SK-N-SH (cell line): ENCODE measurements around the gene ATAD3B. TPM values are rescaled to one million over a fixed set of nuclear protein-coding genes. Genes with fewer than 3 reads are reported as not detected.
"Not testable (repeated sequence)": the region's sequence is repeated elsewhere in the genome, so short reads cannot be mapped to it uniquely, and the experiment has no call there.

Source experiments
- CTCF ChIA-PET: fragments of 300-600, 350-600 bp; formaldehyde crosslinking; extraction: SDS; loops from one replicate; lab custom pipeline; 2021; lab: Yijun Ruan, JAX
- POLR2A ChIA-PET: fragments of 350-600 bp; sonication (Branson Sonifier 250); formaldehyde crosslinking; extraction: SDS; loops from one replicate; lab custom pipeline; 2020; ENCODE audit warnings: antibody characterized with exemption, inconsistent platforms; lab: Yijun Ruan, JAX
- DNase-seq: peaks from one replicate; pipeline ENCODE4 v3.0.0; 2012
- H2AFZ ChIP-seq: fragments of 200-600 bp; sonication (generic); 2 replicates; pipeline ENCODE4 v1.8.1; 2016; ENCODE audit warnings: antibody characterized with exemption, mild to moderate bottlenecking, low read depth
- H3F3A ChIP-seq: fragments of 200-600 bp; sonication (generic); replicated peaks from 2 replicates; pipeline ENCODE3; 2016; ENCODE audit warnings: antibody characterized with exemption, mild to moderate bottlenecking; ENCODE audit not compliant: insufficient read depth
- H3K27ac ChIP-seq, 2 experiments: fragments of 200-500 bp in 1 of 2; fragments of 200-600 bp in 1 of 2; sonication (Bioruptor generic) in 1 of 2; sonication (generic), shearing (Covaris generic) in 1 of 2; 2 replicates each; pipeline versions ENCODE4 v1.5.1 to v1.6.1; 2014 to 2016; ENCODE audit warnings: low read depth in 2 of 2, inconsistent platforms in 1 of 2, low read length in 1 of 2, mild to moderate bottlenecking in 1 of 2, mixed read lengths in 1 of 2
- H3K27me3 ChIP-seq: fragments of 200-600 bp; sonication (generic), shearing (Covaris generic); 2 replicates; pipeline ENCODE4 v1.6.1; 2016; ENCODE audit warnings: mixed run types; ENCODE audit not compliant: insufficient read depth
- H3K36me3 ChIP-seq, 2 experiments: fragments of 200-500 bp in 1 of 2; fragments of 200-600 bp in 1 of 2; sonication (Bioruptor generic) in 1 of 2; sonication (generic) in 1 of 2; replicated peaks in 1 of 2; 2 replicates each; pipeline versions ENCODE3 to v1.5.1; 2014 to 2016; ENCODE audit warnings: low read length in 1 of 2, mild to moderate bottlenecking in 1 of 2; ENCODE audit not compliant: insufficient read depth in 2 of 2, control insufficient read depth in 1 of 2
- H3K4me1 ChIP-seq, 2 experiments: fragments of 200-500 bp in 1 of 2; fragments of 200-600 bp in 1 of 2; sonication (Bioruptor generic) in 1 of 2; sonication (generic), shearing (Covaris generic) in 1 of 2; 2 replicates each; pipeline versions ENCODE4 v1.5.1 to v1.6.1; 2014 to 2016; ENCODE audit warnings: low read depth in 1 of 2, low read length in 1 of 2, mixed run types in 1 of 2; ENCODE audit not compliant: insufficient read depth in 2 of 2, control insufficient read depth in 1 of 2
- H3K4me2 ChIP-seq: fragments of 200-600 bp; sonication (generic), shearing (Covaris generic); 2 replicates; pipeline ENCODE4 v1.6.1; 2017; ENCODE audit warnings: mixed run types
- H3K4me3 ChIP-seq, 2 experiments: fragments of 200-500 bp in 1 of 2; fragments of 200-600 bp in 1 of 2; sonication (Bioruptor generic) in 1 of 2; sonication (generic), shearing (Covaris generic) in 1 of 2; 2 replicates each; pipeline versions ENCODE4 v1.5.1 to v1.8.1; 2014 to 2016; ENCODE audit warnings: low read depth in 2 of 2, inconsistent platforms in 1 of 2, low read length in 1 of 2, mild to moderate bottlenecking in 1 of 2, mixed read lengths in 1 of 2, moderate library complexity in 1 of 2
- H3K79me2 ChIP-seq: fragments of 200-600 bp; sonication (generic); 2 replicates; pipeline ENCODE4 v1.8.1; 2017; ENCODE audit warnings: mild to moderate bottlenecking; ENCODE audit not compliant: insufficient read depth
- H3K9ac ChIP-seq: fragments of 200-600 bp; sonication (generic); 2 replicates; pipeline ENCODE4 v1.6.1; 2017; ENCODE audit warnings: mixed run types
- H3K9me2 ChIP-seq: fragments of 200-600 bp; sonication (generic); 2 replicates; pipeline ENCODE4 v1.6.1; 2017; ENCODE audit warnings: mixed run types
- H3K9me3 ChIP-seq: fragments of 200-600 bp; sonication (generic); 2 replicates; pipeline ENCODE4 v1.6.1; 2017; ENCODE audit warnings: mixed run types, mild to moderate bottlenecking, moderate library complexity
- H4K20me1 ChIP-seq: fragments of 200-600 bp; sonication (generic); 2 replicates; pipeline ENCODE4 v1.6.1; 2017; ENCODE audit warnings: mild to moderate bottlenecking, mixed run types; ENCODE audit not compliant: insufficient read depth
- ELF1 ChIP-seq: IDR thresholded peaks from 2 replicates; pipeline ENCODE4 v1.4.0; 2012
- FOXM1 ChIP-seq: IDR thresholded peaks from 2 replicates; pipeline ENCODE4 v1.4.0; 2012; ENCODE audit warnings: low read depth, mild to moderate bottlenecking
- RCOR1 ChIP-seq: fragments of 150-350 bp; IDR thresholded peaks from 2 replicates; pipeline ENCODE4 v1.6.1; 2017; ENCODE audit warnings: antibody characterized with exemption, low read length
- RFX5 ChIP-seq: IDR thresholded peaks from 2 replicates; pipeline ENCODE4 v1.6.1; 2012; ENCODE audit warnings: mild to moderate bottlenecking, improper control_type of control experiment, low read length
- SIN3A ChIP-seq: IDR thresholded peaks from 2 replicates; pipeline ENCODE4 v1.6.1; 2012; ENCODE audit warnings: low read depth, mild to moderate bottlenecking, low read length, moderate library complexity, borderline replicate concordance
- TEAD4 ChIP-seq: IDR thresholded peaks from 2 replicates; pipeline ENCODE4 v1.4.0; 2012; ENCODE audit warnings: mild to moderate bottlenecking, borderline replicate concordance; ENCODE audit not compliant: insufficient read depth
- YY1 ChIP-seq: IDR thresholded peaks from 2 replicates; pipeline ENCODE4 v1.4.0; 2012; ENCODE audit warnings: low read depth, mild to moderate bottlenecking
- whole genome bisulfite sequencing: methylation state at CpG from one replicate; pipeline ENCODE4 v1.1.6; 2017; ENCODE audit warnings: low lambda C conversion rate; 5-methylcytosine and 5-hydroxymethylcytosine counted together
- polyA plus RNA-seq, 3 experiments: library from polyadenylated mRNA; depleted of rRNA; stranded (reverse); fragments of >200 nt; gene quantifications; 2 replicates each; pipeline ENCODE4 v1.2.3, GENCODE V29; 2012
- TF ChIP-seq, protein P1 (sequence below): IDR thresholded peaks from 2 replicates; pipeline ENCODE4 v1.6.1; 2012; ENCODE audit warnings: mild to moderate bottlenecking, low read depth, low read length, moderate library complexity
- TF ChIP-seq, protein P2 (sequence below): fragments of 200-600 bp; sonication (generic); IDR thresholded peaks from 2 replicates; pipeline ENCODE4 v1.6.1; 2017; ENCODE audit warnings: antibody characterized with exemption, mild to moderate bottlenecking, moderate library complexity
- TF ChIP-seq, protein P3 (sequence below): IDR thresholded peaks from 2 replicates; pipeline ENCODE4; 2012
- TF ChIP-seq, protein P4 (sequence below): IDR thresholded peaks from 2 replicates; pipeline ENCODE4 v1.4.0; 2012; ENCODE audit warnings: low read depth, borderline replicate concordance
- TF ChIP-seq, protein P5 (sequence below): IDR thresholded peaks from 2 replicates; pipeline ENCODE4 v1.4.0; 2012; ENCODE audit warnings: low read depth, borderline replicate concordance

ATAD3B gene
- polyA plus RNA-seq, 1 of the 3 experiments (the other 2 are of a cell fraction) = 71.6 TPM

DNA sequence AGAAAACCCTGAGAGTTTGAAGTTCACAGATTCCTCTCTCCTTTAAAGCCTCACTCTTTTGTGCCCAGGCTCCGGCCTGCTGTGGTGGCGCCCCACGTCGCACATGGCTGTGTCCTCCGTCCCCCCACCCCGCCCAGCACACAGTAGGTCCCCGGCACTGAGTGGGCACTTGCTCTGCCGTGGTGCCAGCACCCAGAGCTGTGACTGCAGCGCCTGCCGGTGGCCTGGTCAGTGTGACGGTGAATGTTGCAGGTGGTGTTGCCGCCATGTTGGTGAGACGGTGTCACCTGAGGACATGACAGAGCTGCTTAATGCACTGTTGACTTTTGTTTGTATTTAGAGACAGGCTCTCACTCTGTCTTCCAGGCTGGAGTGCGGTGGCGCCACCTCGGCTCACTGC lies 18.7 kb upstream of the ATAD3B start:
- Histone ChIP-seq H3K27ac (no peak overlapping the region), H2AFZ (no peak overlapping the region), H3K36me3 (no peaks in the 10 kb centered on the region), H3K4me3 (no peak overlapping the region), H3K9ac (no peak overlapping the region), H3K4me1 (no peaks in the 10 kb centered on the region), H3K27me3 (no peaks in the 10 kb centered on the region), H3K9me2 (no peaks in the 10 kb centered on the region), H3K9me3 (no peaks in the 10 kb centered on the region), H3K79me2 (no peaks in the 10 kb centered on the region), H3F3A (no peaks in the 10 kb centered on the region), H3K4me2 (no peak overlapping the region), H4K20me1 (no peaks in the 10 kb centered on the region)
- DNase-seq = no peak
- CTCF ChIA-PET = no interaction called here
- no peak for TF ChIP-seq YY1
- no peak for TF ChIP-seq TEAD4
- no peak for TF ChIP-seq SIN3A
- TF ChIP-seq, protein P1, sequence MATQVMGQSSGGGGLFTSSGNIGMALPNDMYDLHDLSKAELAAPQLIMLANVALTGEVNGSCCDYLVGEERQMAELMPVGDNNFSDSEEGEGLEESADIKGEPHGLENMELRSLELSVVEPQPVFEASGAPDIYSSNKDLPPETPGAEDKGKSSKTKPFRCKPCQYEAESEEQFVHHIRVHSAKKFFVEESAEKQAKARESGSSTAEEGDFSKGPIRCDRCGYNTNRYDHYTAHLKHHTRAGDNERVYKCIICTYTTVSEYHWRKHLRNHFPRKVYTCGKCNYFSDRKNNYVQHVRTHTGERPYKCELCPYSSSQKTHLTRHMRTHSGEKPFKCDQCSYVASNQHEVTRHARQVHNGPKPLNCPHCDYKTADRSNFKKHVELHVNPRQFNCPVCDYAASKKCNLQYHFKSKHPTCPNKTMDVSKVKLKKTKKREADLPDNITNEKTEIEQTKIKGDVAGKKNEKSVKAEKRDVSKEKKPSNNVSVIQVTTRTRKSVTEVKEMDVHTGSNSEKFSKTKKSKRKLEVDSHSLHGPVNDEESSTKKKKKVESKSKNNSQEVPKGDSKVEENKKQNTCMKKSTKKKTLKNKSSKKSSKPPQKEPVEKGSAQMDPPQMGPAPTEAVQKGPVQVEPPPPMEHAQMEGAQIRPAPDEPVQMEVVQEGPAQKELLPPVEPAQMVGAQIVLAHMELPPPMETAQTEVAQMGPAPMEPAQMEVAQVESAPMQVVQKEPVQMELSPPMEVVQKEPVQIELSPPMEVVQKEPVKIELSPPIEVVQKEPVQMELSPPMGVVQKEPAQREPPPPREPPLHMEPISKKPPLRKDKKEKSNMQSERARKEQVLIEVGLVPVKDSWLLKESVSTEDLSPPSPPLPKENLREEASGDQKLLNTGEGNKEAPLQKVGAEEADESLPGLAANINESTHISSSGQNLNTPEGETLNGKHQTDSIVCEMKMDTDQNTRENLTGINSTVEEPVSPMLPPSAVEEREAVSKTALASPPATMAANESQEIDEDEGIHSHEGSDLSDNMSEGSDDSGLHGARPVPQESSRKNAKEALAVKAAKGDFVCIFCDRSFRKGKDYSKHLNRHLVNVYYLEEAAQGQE = no peak
- TF ChIP-seq, protein P2, sequence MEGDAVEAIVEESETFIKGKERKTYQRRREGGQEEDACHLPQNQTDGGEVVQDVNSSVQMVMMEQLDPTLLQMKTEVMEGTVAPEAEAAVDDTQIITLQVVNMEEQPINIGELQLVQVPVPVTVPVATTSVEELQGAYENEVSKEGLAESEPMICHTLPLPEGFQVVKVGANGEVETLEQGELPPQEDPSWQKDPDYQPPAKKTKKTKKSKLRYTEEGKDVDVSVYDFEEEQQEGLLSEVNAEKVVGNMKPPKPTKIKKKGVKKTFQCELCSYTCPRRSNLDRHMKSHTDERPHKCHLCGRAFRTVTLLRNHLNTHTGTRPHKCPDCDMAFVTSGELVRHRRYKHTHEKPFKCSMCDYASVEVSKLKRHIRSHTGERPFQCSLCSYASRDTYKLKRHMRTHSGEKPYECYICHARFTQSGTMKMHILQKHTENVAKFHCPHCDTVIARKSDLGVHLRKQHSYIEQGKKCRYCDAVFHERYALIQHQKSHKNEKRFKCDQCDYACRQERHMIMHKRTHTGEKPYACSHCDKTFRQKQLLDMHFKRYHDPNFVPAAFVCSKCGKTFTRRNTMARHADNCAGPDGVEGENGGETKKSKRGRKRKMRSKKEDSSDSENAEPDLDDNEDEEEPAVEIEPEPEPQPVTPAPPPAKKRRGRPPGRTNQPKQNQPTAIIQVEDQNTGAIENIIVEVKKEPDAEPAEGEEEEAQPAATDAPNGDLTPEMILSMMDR = no peak
- TF ChIP-seq, protein P3, sequence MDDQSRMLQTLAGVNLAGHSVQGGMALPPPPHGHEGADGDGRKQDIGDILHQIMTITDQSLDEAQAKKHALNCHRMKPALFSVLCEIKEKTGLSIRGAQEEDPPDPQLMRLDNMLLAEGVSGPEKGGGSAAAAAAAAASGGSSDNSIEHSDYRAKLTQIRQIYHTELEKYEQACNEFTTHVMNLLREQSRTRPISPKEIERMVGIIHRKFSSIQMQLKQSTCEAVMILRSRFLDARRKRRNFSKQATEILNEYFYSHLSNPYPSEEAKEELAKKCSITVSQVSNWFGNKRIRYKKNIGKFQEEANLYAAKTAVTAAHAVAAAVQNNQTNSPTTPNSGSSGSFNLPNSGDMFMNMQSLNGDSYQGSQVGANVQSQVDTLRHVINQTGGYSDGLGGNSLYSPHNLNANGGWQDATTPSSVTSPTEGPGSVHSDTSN = no peak
- TF ChIP-seq FOXM1 = no peak
- TF ChIP-seq, protein P4, sequence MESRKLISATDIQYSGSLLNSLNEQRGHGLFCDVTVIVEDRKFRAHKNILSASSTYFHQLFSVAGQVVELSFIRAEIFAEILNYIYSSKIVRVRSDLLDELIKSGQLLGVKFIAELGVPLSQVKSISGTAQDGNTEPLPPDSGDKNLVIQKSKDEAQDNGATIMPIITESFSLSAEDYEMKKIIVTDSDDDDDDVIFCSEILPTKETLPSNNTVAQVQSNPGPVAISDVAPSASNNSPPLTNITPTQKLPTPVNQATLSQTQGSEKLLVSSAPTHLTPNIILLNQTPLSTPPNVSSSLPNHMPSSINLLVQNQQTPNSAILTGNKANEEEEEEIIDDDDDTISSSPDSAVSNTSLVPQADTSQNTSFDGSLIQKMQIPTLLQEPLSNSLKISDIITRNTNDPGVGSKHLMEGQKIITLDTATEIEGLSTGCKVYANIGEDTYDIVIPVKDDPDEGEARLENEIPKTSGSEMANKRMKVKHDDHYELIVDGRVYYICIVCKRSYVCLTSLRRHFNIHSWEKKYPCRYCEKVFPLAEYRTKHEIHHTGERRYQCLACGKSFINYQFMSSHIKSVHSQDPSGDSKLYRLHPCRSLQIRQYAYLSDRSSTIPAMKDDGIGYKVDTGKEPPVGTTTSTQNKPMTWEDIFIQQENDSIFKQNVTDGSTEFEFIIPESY = no peak
- TF ChIP-seq, protein P5, sequence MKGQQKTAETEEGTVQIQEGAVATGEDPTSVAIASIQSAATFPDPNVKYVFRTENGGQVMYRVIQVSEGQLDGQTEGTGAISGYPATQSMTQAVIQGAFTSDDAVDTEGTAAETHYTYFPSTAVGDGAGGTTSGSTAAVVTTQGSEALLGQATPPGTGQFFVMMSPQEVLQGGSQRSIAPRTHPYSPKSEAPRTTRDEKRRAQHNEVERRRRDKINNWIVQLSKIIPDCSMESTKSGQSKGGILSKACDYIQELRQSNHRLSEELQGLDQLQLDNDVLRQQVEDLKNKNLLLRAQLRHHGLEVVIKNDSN = no peak
- TF ChIP-seq RFX5 = no peak
- TF ChIP-seq RCOR1 = no peak
- no peak for TF ChIP-seq ELF1
- POLR2A ChIA-PET = no interaction called here
- WGBS = 86% methylated on average over 4 of the region's 16 CpGs

DNA sequence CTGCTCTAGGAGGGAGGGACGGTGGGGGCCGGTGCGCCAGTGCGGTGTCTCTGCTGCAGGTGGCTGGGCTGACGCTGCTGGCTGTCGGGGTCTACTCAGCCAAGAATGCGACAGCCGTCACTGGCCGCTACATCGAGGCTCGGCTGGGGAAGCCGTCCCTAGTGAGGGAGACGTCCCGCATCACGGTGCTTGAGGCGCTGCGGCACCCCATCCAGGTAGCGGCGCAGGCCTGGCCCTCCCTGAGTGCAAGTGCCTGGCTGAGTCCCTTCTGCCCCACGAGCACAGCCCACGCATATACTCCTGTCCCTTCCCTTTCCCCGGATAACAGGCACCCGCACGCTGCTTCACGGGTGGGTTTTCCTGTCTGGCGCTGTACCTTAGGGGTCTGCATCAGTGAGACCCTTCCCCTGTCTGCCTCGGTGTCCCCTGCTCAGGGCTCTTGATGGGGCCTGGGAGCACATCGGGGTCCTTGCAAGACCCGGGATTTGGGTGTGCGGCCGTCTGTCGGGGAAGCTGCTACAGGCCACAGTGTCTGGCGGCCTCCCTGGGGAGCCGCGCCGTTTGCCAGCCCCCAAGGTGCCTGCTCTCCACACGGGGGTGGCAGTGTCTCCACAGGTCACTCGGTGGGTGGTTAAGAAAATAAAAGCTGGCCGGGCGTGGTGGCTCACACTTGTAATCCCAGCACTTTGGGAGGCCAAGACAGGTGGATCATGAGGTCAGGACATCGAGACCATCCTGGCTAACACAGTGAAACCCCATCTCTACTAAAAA lies 17.1 kb upstream of the ATAD3B start:
- H3K9me2 ChIP-seq, H3K4me3 ChIP-seq, H3K27ac ChIP-seq, H4K20me1 ChIP-seq, H3K79me2 ChIP-seq, H3K9me3 ChIP-seq, H3K36me3 ChIP-seq, H2AFZ ChIP-seq, DNase-seq, POLR2A ChIA-PET, H3K27me3 ChIP-seq, H3K4me2 ChIP-seq, H3F3A ChIP-seq, H3K4me1 ChIP-seq, H3K9ac ChIP-seq: not testable (repeated sequence)
- CTCF ChIA-PET = interaction anchor here (0.7 kb wide), 1 partner anchor 51 kb away, joined by 3 read pairs; no protein-coding TSS in a partner anchor
- WGBS = 74% methylated on average over 18 of the region's 41 CpGs
